H54 (cell line): ENCODE data around the gene JAZF1.

ENCODE experiments used
- DNase-seq: peaks from one replicate; pipeline ENCODE4 v3.0.0; 2011; ENCODE audit warnings: low spot score, mixed read lengths; ENCODE audit not compliant: insufficient read length
- FAIRE-seq: peaks from 3 replicates; lab custom pipeline; 2011; peaks lifted over from hg19 to GRCh38; lab: Jason Lieb, UNC
- POLR2A ChIP-seq: IDR thresholded peaks from 2 replicates; pipeline ENCODE4 v1.6.1; 2011; ENCODE audit warnings: low read depth, mild to moderate bottlenecking, low read length

The JAZF1 gene

GRCh38 chr7:27842094-27842692 lies 338.4 kb downstream of the JAZF1 start:
- no peak for TF ChIP-seq POLR2A
- no peak for DNase-seq
- no peak for FAIRE-seq

GRCh38 chr7:27840760-27841364 lies 339.7 kb downstream of the JAZF1 start:
- DNase-seq (no peak), FAIRE-seq (no peak)
- TF ChIP-seq POLR2A = no peak

GRCh38 chr7:27840313-27840712 lies 340.3 kb downstream of the JAZF1 start:
- FAIRE-seq (no peak), DNase-seq (no peak)
- no peak for TF ChIP-seq POLR2A

- no peak for TF ChIP-seq POLR2A
- FAIRE-seq (no peak), DNase-seq (no peak)
These were observed 341.5 kb downstream of the JAZF1 start for GRCh38 chr7:27839099-27839498.

GRCh38 chr7:27836536-27836935 lies 344.1 kb downstream of the JAZF1 start:
- no peak for FAIRE-seq
- TF ChIP-seq POLR2A = no peak
- DNase-seq = no peak

GRCh38 chr7:27835376-27835775 lies 345.2 kb downstream of the JAZF1 start:
- no peak for FAIRE-seq
- no peak for TF ChIP-seq POLR2A

GRCh38 chr7:27834179-27834921 lies 346.2 kb downstream of the JAZF1 start:
- no peak for DNase-seq
- FAIRE-seq = no peak
- no peak for TF ChIP-seq POLR2A

More at GRCh38 chr7:27835376-27835775, 345.2 kb downstream of the JAZF1 start:
- DNase-seq = no peak

GRCh38 chr7:27826357-27826756 lies 354.2 kb downstream of the JAZF1 start:
- FAIRE-seq (no peak), DNase-seq (no peak)
- no peak for TF ChIP-seq POLR2A

- DNase-seq (no peak), FAIRE-seq (no peak)
- no peak for TF ChIP-seq POLR2A
These were observed 354.7 kb downstream of the JAZF1 start for GRCh38 chr7:27825891-27826290.

- DNase-seq = no peak
- peak; percentile 57 for FAIRE-seq
- no peak for TF ChIP-seq POLR2A
These were observed 358.4 kb downstream of the JAZF1 start for GRCh38 chr7:27822245-27822644.

GRCh38 chr7:27812706-27813105 lies 367.9 kb downstream of the JAZF1 start:
- peak; percentile 52 for FAIRE-seq
- no peak for DNase-seq
- no peak for TF ChIP-seq POLR2A

GRCh38 chr7:27810186-27810585 lies 370.4 kb downstream of the JAZF1 start:
- FAIRE-seq (no peak), DNase-seq (no peak)
- TF ChIP-seq POLR2A = no peak

GRCh38 chr7:27808626-27809025 lies 372.0 kb downstream of the JAZF1 start:
- DNase-seq (peak; percentile 19), FAIRE-seq (peak; percentile 95)
- no peak for TF ChIP-seq POLR2A

GRCh38 chr7:27804139-27804538 lies 376.5 kb downstream of the JAZF1 start:
- DNase-seq (no peak), FAIRE-seq (no peak)
- no peak for TF ChIP-seq POLR2A

GRCh38 chr7:27802999-27803398 lies 377.6 kb downstream of the JAZF1 start:
- FAIRE-seq = no peak
- DNase-seq = no peak
- no peak for TF ChIP-seq POLR2A
